Endothelial cell of umbilical vein (primary cell): ENCODE measurements around the gene ING1. TPM values are rescaled to one million over a fixed set of nuclear protein-coding genes. Genes with fewer than 3 reads are reported as not detected.

Source experiments
- BruUV-seq: library from RNA; stranded (reverse); fragments of 400-500 nt; replicated peaks from 2 replicates; lab custom pipeline; 2021; lab: Mats Ljungman, UMichigan
- CTCF ChIA-PET: fragments of 300-600, 350-600 bp; sonication (Branson Sonifier 250); formaldehyde crosslinking; loops from one replicate; lab custom pipeline; 2021; ENCODE audit warnings: antibody characterized with exemption, inconsistent platforms; lab: Charles Lee
- POLR2A ChIA-PET: fragments of 300-600, 350-600 bp; sonication (Branson Sonifier 250); formaldehyde crosslinking; loops from one replicate; lab custom pipeline; 2021; ENCODE audit warnings: antibody characterized with exemption, inconsistent platforms; lab: Charles Lee
- DNase-seq: peaks from one replicate; pipeline ENCODE4 v3.0.0-alpha.2; 2011; ENCODE audit warnings: low read depth, low spot score
- FAIRE-seq: peaks from 2 replicates; lab custom pipeline; 2011; peaks lifted over from hg19 to GRCh38; lab: Jason Lieb, UNC
- H2AFZ ChIP-seq: 2 replicates; pipeline ENCODE4 v1.6.0; 2012; ENCODE audit warnings: low read depth, low read length, control low read depth, inconsistent platforms
- H3K27ac ChIP-seq: 2 replicates; pipeline ENCODE4 v1.5.1; 2011; ENCODE audit warnings: low read depth, mild to moderate bottlenecking, control low read depth, low read length, moderate library complexity; ENCODE audit not compliant: insufficient read depth
- H3K27me3 ChIP-seq, 2 experiments: 2 replicates each; pipeline versions ENCODE4 v1.6.0 to v1.6.1; 2011; ENCODE audit warnings: low read length in 2 of 2, mixed read lengths in 1 of 2; ENCODE audit not compliant: control insufficient read depth in 2 of 2, insufficient read depth in 2 of 2
- H3K36me3 ChIP-seq, 2 experiments: 2 replicates in 1 of 2; 3 replicates in 1 of 2; pipeline ENCODE4 v1.5.1; 2011; ENCODE audit warnings: low read length in 2 of 2, mild to moderate bottlenecking in 1 of 2, moderate library complexity in 1 of 2; ENCODE audit not compliant: control insufficient read depth in 2 of 2, insufficient read depth in 2 of 2; ENCODE audit errors: extremely low read depth in 1 of 2
- H3K4me1 ChIP-seq: 3 replicates; pipeline ENCODE4 v1.5.1; 2011; ENCODE audit warnings: mild to moderate bottlenecking, low read length; ENCODE audit not compliant: control insufficient read depth, insufficient read depth; ENCODE audit errors: extremely low read depth
- H3K4me2 ChIP-seq: 2 replicates; pipeline ENCODE4 v1.6.1; 2011; ENCODE audit warnings: low read length, control low read depth, mixed read lengths; ENCODE audit not compliant: insufficient read depth
- H3K4me3 ChIP-seq, 3 experiments: fragments of 200-600 bp in 1 of 3; sonication (generic), shearing (Covaris generic) in 1 of 3; replicated peaks in 1 of 3; 2 replicates each; pipeline ENCODE4 v1.5.1; 2011 to 2016; ENCODE audit warnings: control low read depth in 3 of 3, low read length in 3 of 3, mild to moderate bottlenecking in 2 of 3, inconsistent platforms in 1 of 3, low read depth in 1 of 3, moderate library complexity in 1 of 3; ENCODE audit not compliant: insufficient read depth in 1 of 3
- H3K79me2 ChIP-seq: 2 replicates; pipeline ENCODE4 v1.6.0; 2012; ENCODE audit warnings: low read length, inconsistent platforms; ENCODE audit not compliant: control insufficient read depth, insufficient read depth
- H3K9ac ChIP-seq: replicated peaks from 2 replicates; pipeline ENCODE3; 2011; ENCODE audit warnings: low read length, control low read depth; ENCODE audit not compliant: insufficient read depth; ENCODE audit errors: extremely low read depth
- H3K9me1 ChIP-seq: replicated peaks from 3 replicates; pipeline ENCODE4 v1.6.0; 2011; ENCODE audit warnings: mild to moderate bottlenecking, low read length; ENCODE audit not compliant: control insufficient read depth, insufficient read depth; ENCODE audit errors: extremely low read depth
- H3K9me3 ChIP-seq: replicated peaks from 2 replicates; pipeline ENCODE4 v1.5.1; 2012; ENCODE audit warnings: low read length, inconsistent platforms; ENCODE audit not compliant: control insufficient read depth, insufficient read depth
- H4K20me1 ChIP-seq: replicated peaks from 2 replicates; pipeline ENCODE3; 2011; ENCODE audit warnings: mild to moderate bottlenecking, low read length; ENCODE audit not compliant: control insufficient read depth, insufficient read depth; ENCODE audit errors: extremely low read depth
- FOS ChIP-seq: IDR thresholded peaks from 2 replicates; pipeline ENCODE4 v1.6.1; 2011; ENCODE audit warnings: mild to moderate bottlenecking, low read length, moderate library complexity, borderline replicate concordance; ENCODE audit not compliant: insufficient read depth
- GATA2 ChIP-seq: IDR thresholded peaks from 2 replicates; pipeline ENCODE4 v1.7.0; 2011; ENCODE audit warnings: low read depth, mild to moderate bottlenecking, moderate library complexity, mixed read lengths, low read length; ENCODE audit not compliant: insufficient read length, insufficient read depth
- JUN ChIP-seq: IDR thresholded peaks from 2 replicates; pipeline ENCODE4 v1.6.1; 2011; ENCODE audit warnings: borderline replicate concordance, low read depth; ENCODE audit not compliant: insufficient read length, insufficient read depth
- MYC ChIP-seq: IDR thresholded peaks from one replicate; pipeline ENCODE4 v1.6.1; 2011; ENCODE audit warnings: mild to moderate bottlenecking, low read depth, low read length
- POLR2A ChIP-seq: IDR thresholded peaks from 2 replicates; pipeline ENCODE4 v1.6.1; 2012; ENCODE audit warnings: low read depth, mild to moderate bottlenecking, control low read depth, low read length
- dilution Hi-C: fragments of 300-500 bp; cut with MboI; formaldehyde crosslinking; loops from one replicate; pipeline ENCODE4 v1.15.0; 2019; ENCODE audit warnings: low sequenced_read_pairs; ENCODE audit not compliant: extremely low pct_ligation_motif_present
- intact Hi-C: fragments of 100-400 bp; cut with micrococcal nuclease; formaldehyde crosslinking; loops from one replicate; pipeline ENCODE4 v1.10.0; 2022
- polyA plus RNA-seq, 4 experiments: library from polyadenylated mRNA; depleted of rRNA in 3 of 4; stranded (reverse) in 3 of 4; unstranded in 1 of 4; fragments of >200 nt; gene quantifications; 2 replicates each; pipeline versions ENCODE4 v1.2.1 to v1.2.3, GENCODE V29; 2011 to 2012; ENCODE audit warnings: missing spikeins in 1 of 4
- total RNA-seq: library from RNA; stranded (reverse); gene quantifications from 2 replicates; pipeline ENCODE4 v1.2.3, GENCODE V29; 2021
- TF ChIP-seq, protein P1 (sequence below), 2 donors: IDR thresholded peaks; 1 replicate in 1 of 2; 2 replicates in 1 of 2; pipeline ENCODE4 v1.5.1; 2011; ENCODE audit warnings: low read length in 2 of 2, mild to moderate bottlenecking in 2 of 2, moderate library complexity in 2 of 2, control low read depth in 1 of 2, inconsistent platforms in 1 of 2, low read depth in 1 of 2; ENCODE audit not compliant: insufficient read depth in 1 of 2; ENCODE audit errors: extremely low read depth in 1 of 2
- TF ChIP-seq, protein P2 (sequence below): IDR thresholded peaks from 2 replicates; pipeline ENCODE4 v1.6.1; 2011; ENCODE audit not compliant: insufficient read depth, insufficient read length

ING1 gene
- total and polyA plus RNA-seq, 2 donors (not counting 3 experiments of a cell fraction or from before 2014, with no cell fraction given), result 10.4 to 10.9 TPM

DNA sequence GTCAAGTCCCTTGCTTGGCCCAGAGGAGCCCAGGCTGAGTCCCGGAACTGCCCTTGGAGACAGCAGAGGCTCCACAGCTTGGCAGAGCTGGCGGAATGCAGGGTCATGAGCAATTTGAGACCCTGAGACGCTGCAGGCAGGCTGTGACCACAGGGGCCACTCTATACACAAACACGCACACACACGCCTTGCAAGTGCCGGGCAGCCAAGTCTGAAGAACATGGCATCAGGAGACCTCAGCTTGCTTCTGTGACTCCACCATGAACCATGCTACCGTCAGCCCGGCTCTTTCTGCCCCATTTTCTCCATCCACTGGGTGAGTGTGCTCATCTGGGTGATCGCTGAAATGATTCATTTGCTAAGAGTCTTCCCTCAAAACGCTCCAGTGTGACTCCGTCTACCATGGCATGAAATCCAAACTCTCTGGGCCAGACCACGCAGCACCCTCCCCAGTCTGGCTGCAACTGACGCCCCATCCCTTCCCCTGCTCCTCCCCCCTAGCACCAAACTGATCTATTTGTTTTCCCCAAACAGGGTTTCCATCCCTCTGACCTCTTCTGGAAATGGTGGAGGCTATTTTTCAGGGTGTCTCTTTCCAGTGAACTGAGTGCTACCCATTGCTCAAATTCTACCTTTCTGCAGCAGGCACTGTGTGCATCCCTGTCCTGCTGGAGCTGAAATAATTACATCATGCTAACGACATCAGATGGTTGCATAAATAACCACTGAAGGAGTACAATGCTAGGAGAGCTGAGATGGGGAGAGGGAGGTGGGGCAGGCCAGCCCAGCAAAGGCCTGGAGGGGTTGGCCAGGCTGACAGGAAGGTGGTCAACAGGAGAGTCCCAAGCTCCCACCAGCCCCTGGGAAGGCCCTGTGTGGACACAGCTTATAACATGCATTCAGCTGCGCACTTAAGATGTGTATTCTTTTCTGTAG lies 10.6 kb upstream of the ING1 start:
- no peak overlapping the region for H3K27ac ChIP-seq
- no peak overlapping the region for H3K4me3 ChIP-seq
- no peak overlapping the region for H3K4me2 ChIP-seq
- H4K20me1 ChIP-seq, result no peaks in the 10 kb centered on the region
- DNase-seq, result no peak
- ChIA-PET POLR2A (interaction anchor here (1.0 to 1.8 kb wide), 2 partner anchors 10 to 12 kb away, joined by 4 to 7 read pairs; no protein-coding TSS in a partner anchor), CTCF (interaction anchor here (0.7 to 1.9 kb wide), 3 partner anchors 11 to 22 kb away, joined by 3 to 5 read pairs (median 5); no protein-coding TSS in a partner anchor)
- no peak for FAIRE-seq
- H3K9me1 ChIP-seq, result no peaks in the 10 kb centered on the region
- H3K36me3 ChIP-seq, result peaks cover 0 to 5% of the 10 kb centered on the region in 2 experiments
- BruUV-seq, result no TSS peak
- no peak for TF ChIP-seq GATA2
- TF ChIP-seq JUN, result no peak
- no peak for TF ChIP-seq MYC
- TF ChIP-seq, protein P1, sequence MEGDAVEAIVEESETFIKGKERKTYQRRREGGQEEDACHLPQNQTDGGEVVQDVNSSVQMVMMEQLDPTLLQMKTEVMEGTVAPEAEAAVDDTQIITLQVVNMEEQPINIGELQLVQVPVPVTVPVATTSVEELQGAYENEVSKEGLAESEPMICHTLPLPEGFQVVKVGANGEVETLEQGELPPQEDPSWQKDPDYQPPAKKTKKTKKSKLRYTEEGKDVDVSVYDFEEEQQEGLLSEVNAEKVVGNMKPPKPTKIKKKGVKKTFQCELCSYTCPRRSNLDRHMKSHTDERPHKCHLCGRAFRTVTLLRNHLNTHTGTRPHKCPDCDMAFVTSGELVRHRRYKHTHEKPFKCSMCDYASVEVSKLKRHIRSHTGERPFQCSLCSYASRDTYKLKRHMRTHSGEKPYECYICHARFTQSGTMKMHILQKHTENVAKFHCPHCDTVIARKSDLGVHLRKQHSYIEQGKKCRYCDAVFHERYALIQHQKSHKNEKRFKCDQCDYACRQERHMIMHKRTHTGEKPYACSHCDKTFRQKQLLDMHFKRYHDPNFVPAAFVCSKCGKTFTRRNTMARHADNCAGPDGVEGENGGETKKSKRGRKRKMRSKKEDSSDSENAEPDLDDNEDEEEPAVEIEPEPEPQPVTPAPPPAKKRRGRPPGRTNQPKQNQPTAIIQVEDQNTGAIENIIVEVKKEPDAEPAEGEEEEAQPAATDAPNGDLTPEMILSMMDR (IDR thresholded peaks at IDR 0.05; ENCODE audit: extremely low read depth in 1 of 2, insufficient read depth in 1 of 2, low read depth in 1 of 2, low read length in 2 of 2), result no peak
- TF ChIP-seq FOS, result no peak
- TF ChIP-seq, protein P2, sequence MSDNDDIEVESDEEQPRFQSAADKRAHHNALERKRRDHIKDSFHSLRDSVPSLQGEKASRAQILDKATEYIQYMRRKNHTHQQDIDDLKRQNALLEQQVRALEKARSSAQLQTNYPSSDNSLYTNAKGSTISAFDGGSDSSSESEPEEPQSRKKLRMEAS, result no peak
- TF ChIP-seq POLR2A, result no peak
- H3K79me2 ChIP-seq, result peaks cover 19% of the 10 kb centered on the region
- intact Hi-C loops, result no loop called here
- no peak overlapping the region for H2AFZ ChIP-seq
- H3K9me3 ChIP-seq, result no peaks in the 10 kb centered on the region
- H3K27me3 ChIP-seq, result no peaks in the 10 kb centered on the region
- H3K9ac ChIP-seq, result no peak overlapping the region
- H3K4me1 ChIP-seq, result peaks cover 12% of the 10 kb centered on the region
- dilution Hi-C loops, result no loop called here
